A673 (cell line): ENCODE results near the gene UPF3A.

Experiments used
- EZH2 ChIP-seq: fragments of 200-600 bp; sonication (generic); IDR thresholded peaks from 2 replicates; pipeline ENCODE4 v1.6.1; 2017; ENCODE audit warnings: borderline replicate concordance, low read depth, mild to moderate bottlenecking, mixed read lengths, antibody characterized with exemption, low read length; ENCODE audit not compliant: poor library complexity, severe bottlenecking
- TF ChIP-seq, protein P1 (sequence below): fragments of 300-800, 200-600 bp; sonication (generic); conservative IDR thresholded peaks from 2 replicates; pipeline ENCODE4 v1.5.1; 2017; ENCODE audit warnings: low read depth, mild to moderate bottlenecking, antibody characterized with exemption, low read length, moderate library complexity, mixed read lengths

GRCh38 chr13:114259974-114260373 lies 21.4 kb upstream of the UPF3A start:
- TF ChIP-seq, protein P1, sequence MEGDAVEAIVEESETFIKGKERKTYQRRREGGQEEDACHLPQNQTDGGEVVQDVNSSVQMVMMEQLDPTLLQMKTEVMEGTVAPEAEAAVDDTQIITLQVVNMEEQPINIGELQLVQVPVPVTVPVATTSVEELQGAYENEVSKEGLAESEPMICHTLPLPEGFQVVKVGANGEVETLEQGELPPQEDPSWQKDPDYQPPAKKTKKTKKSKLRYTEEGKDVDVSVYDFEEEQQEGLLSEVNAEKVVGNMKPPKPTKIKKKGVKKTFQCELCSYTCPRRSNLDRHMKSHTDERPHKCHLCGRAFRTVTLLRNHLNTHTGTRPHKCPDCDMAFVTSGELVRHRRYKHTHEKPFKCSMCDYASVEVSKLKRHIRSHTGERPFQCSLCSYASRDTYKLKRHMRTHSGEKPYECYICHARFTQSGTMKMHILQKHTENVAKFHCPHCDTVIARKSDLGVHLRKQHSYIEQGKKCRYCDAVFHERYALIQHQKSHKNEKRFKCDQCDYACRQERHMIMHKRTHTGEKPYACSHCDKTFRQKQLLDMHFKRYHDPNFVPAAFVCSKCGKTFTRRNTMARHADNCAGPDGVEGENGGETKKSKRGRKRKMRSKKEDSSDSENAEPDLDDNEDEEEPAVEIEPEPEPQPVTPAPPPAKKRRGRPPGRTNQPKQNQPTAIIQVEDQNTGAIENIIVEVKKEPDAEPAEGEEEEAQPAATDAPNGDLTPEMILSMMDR = no peak
- no peak for TF ChIP-seq EZH2
